VCaP (cell line): ENCODE measurements around the gene NLRP14.
A peak's percentile ranks its signal among the peaks of the same experiment; 100 is the strongest.

Experiments used
- H3K27ac ChIP-seq: fragments of 450-650 bp; 2 replicates; pipeline ENCODE4 v1.5.1; 2017
- TF ChIP-seq, protein P1 (sequence below): fragments of 450-650 bp; conservative IDR thresholded peaks from 2 replicates; pipeline ENCODE4 v1.5.1; 2017; ENCODE audit warnings: mild to moderate bottlenecking, moderate library complexity

NLRP14 gene

DNA sequence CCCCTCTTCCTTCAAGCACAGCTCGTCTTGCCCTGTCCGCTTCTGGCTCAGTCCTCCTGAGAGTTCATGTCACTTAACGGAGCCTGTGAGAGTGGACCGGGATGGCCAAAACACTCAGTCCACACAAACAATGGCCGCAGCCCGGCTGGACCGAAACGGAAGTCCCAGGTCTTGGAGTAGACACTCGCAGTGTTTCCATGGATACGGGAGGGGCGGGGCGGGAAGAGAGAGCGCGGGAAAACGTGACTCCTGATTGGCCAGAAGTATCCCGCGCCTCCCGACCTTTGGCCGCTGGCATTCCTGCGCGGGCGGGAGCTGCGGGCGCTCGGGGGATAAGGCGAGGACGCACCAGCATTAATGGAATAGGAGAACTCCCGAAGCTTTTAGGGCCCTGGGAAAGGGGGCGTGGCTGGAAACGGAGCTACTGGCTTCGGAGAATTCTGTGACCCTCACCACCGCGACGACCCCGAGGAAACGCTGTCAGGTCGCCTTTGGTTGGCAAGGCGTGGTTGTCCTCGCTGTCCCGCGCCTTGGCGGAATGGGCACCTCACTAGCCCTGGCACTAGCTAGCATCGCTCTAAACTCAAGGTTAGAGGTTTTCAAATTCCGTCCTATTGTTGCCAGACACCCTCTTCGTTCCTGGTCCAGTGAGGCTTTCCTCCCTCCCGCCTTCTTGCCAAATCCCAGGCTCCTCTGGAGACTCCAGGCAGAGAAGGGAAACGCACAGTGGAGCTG lies at the start of gene NLRP14, which contains the start of gene ZNF214:
Gene NLRP14, plus strand, starts transcription at position 297 of the 735 bp plus-strand sequence. CDS start 18,108 bp downstream, outside the sequence.
Gene ZNF214, minus strand, starts transcription at position 164 of the 735 bp plus-strand sequence. CDS start 17,511 bp downstream, outside the sequence.
- H3K27ac ChIP-seq, result peak within 1 kb of the TSS; percentile 58; the same call in 1 of the 2 replicates
- TF ChIP-seq, protein P1, sequence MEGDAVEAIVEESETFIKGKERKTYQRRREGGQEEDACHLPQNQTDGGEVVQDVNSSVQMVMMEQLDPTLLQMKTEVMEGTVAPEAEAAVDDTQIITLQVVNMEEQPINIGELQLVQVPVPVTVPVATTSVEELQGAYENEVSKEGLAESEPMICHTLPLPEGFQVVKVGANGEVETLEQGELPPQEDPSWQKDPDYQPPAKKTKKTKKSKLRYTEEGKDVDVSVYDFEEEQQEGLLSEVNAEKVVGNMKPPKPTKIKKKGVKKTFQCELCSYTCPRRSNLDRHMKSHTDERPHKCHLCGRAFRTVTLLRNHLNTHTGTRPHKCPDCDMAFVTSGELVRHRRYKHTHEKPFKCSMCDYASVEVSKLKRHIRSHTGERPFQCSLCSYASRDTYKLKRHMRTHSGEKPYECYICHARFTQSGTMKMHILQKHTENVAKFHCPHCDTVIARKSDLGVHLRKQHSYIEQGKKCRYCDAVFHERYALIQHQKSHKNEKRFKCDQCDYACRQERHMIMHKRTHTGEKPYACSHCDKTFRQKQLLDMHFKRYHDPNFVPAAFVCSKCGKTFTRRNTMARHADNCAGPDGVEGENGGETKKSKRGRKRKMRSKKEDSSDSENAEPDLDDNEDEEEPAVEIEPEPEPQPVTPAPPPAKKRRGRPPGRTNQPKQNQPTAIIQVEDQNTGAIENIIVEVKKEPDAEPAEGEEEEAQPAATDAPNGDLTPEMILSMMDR, result no peak

- H3K27ac ChIP-seq, result no peak overlapping the region
- TF ChIP-seq, protein P1, result no peak
These were observed 40.9 kb upstream of the NLRP14 start for GRCh38 chr11:6979365-6979764.

DNA sequence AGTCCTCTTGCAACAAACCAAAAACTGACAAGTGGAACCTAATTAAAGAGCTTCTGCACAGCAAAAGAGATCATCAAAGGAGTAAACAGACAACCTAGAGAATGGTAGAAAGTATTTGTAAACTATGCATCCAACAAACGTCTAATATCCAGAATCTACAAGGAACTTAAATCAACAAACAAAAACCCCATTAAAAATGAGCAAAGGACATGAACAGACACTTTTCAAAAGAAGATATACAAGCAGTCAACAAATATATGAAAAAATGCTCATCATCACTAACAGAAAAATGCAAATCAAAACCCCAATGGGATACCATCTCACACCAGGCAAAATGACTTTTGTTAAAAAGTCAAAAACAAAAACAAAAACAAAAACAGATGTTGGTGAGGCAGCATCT lies 33.8 kb upstream of the NLRP14 start:
- H3K27ac ChIP-seq, result no peak overlapping the region
- TF ChIP-seq, protein P1, result no peak

GRCh38 chr11:6988506-6988905 lies 31.8 kb upstream of the NLRP14 start:
- no peak overlapping the region for H3K27ac ChIP-seq
- TF ChIP-seq, protein P1, result no peak

DNA sequence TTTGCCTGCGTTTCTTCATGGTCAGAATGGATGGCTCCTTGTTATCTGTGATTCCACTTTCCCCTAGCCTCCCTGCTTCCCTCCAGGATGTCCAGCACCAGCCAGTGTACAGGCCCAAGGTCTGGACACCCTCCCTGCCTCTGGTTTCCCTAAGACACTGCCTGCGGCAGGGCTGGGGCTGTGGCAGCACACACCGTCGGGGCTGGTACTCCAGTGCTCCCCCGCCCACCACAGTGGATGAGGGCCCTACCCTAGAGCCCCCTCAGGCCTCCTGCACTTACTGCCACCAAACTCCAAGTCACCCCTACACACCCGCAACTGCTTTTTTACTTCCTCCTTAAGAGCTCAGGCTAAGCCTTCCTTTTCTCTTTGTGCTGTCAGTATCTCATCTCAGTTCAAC lies 29.1 kb upstream of the NLRP14 start:
- H3K27ac ChIP-seq, result no peak overlapping the region
- TF ChIP-seq, protein P1, result no peak

DNA sequence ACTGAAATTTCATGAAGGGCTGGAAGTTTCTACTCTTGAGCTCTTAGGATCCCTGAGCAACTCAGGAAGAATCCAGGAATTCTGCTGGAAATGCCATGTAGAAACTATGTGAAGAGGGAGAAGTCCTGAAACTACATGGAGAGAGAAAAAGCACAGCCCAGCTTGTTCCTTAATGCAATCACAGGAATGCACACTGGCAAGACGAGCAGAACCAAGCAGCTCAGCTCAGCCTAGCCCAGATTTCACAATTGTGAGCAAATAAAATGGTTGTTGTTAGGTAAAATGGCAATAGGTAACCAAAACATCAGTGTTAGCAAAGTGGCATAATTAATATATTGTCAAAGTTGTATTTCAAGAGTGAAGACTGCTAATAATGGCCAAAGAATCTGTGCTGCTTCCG lies 28.3 kb upstream of the NLRP14 start:
- TF ChIP-seq, protein P1, result no peak
- no peak overlapping the region for H3K27ac ChIP-seq

- no peak overlapping the region for H3K27ac ChIP-seq
- TF ChIP-seq, protein P1, result no peak
These were observed 27.5 kb upstream of the NLRP14 start for GRCh38 chr11:6992457-6993417.
